Myocyte (in vitro differentiated cells): ENCODE data around the gene NIPAL3. TPM values are rescaled to one million over a fixed set of nuclear protein-coding genes. Genes with fewer than 3 reads are reported as not detected.
A peak's percentile ranks its signal among the peaks of the same experiment; 100 is the strongest.
"Not testable (repeated sequence)": the region's sequence is repeated elsewhere in the genome, so short reads cannot be mapped to it uniquely, and the experiment has no call there.

Experiments
- DNase-seq: peaks from one replicate; pipeline ENCODE4 v3.0.0-alpha.2; 2012; ENCODE audit warnings: low read depth
- total RNA-seq: library from RNA; depleted of rRNA; stranded (reverse); fragments of >200 nt; gene quantifications from 2 replicates; pipeline ENCODE4 v1.2.3, GENCODE V29; 2014

The NIPAL3 gene
- total RNA-seq, 1 donor from 2014 or later: 7.8 TPM

GRCh38 chr1:24514946-24515345, 99.3 kb downstream of the NIPAL3 start:
- no peak for DNase-seq

GRCh38 chr1:24515671-24516209, 100.1 kb downstream of the NIPAL3 start:
- peak; percentile 53 for DNase-seq

GRCh38 chr1:24516506-24516905, 100.9 kb downstream of the NIPAL3 start:
- DNase-seq: no peak

- DNase-seq: no peak
Observed at GRCh38 chr1:24517898-24518297, 102.3 kb downstream of the NIPAL3 start.

GRCh38 chr1:24520282-24520681, 104.7 kb downstream of the NIPAL3 start:
- not testable (repeated sequence) for DNase-seq

Other genes starting within 250 kb of the NIPAL3 start
- gene IFNLR1, start 228.5 kb upstream of the NIPAL3 start, total RNA-seq: 0.13 and 0.26 TPM in 2 replicates
- gene GRHL3, start 96.4 kb upstream of the NIPAL3 start, total RNA-seq: not detected in 2 replicates
- gene STPG1, start 2.0 kb upstream of the NIPAL3 start, total RNA-seq: 2.0 and 2.5 TPM in 2 replicates
- gene RCAN3, start 87.0 kb downstream of the NIPAL3 start, total RNA-seq: 0.94 and 2.5 TPM in 2 replicates
- gene NCMAP, start 140.3 kb downstream of the NIPAL3 start, total RNA-seq: not detected in 2 replicates
- 58.6 and 63.5 TPM in 2 replicates for gene SRRM1, start 227.5 kb downstream of the NIPAL3 start, total RNA-seq